DOHH2 (cell line): ENCODE measurements around the gene FAM124A.

Source experiments
- H3F3A ChIP-seq: fragments of 200-600 bp; sonication (generic), shearing (Covaris generic); 2 replicates; pipeline ENCODE4 v1.6.0; 2016; ENCODE audit warnings: antibody characterized with exemption, mild to moderate bottlenecking; ENCODE audit not compliant: control insufficient read depth, insufficient read depth
- H3K27ac ChIP-seq: fragments of 200-600 bp; sonication (generic); 2 replicates; pipeline ENCODE4 v1.5.1; 2014; ENCODE audit warnings: low read depth, mild to moderate bottlenecking, low read length, moderate library complexity
- H3K27me3 ChIP-seq: fragments of 200-600 bp; sonication (generic); 2 replicates; pipeline ENCODE4 v1.6.1; 2014; ENCODE audit warnings: mild to moderate bottlenecking, low read length, mixed read lengths; ENCODE audit not compliant: control insufficient read depth
- H3K36me3 ChIP-seq: fragments of 200-600 bp; sonication (generic); 2 replicates; pipeline ENCODE4 v1.6.1; 2014; ENCODE audit warnings: mild to moderate bottlenecking, low read length, moderate library complexity, mixed read lengths; ENCODE audit not compliant: control insufficient read depth
- H3K4me1 ChIP-seq: fragments of 200-600 bp; sonication (generic); 2 replicates; pipeline ENCODE4 v1.6.1; 2014; ENCODE audit warnings: mild to moderate bottlenecking, low read length, mixed read lengths; ENCODE audit not compliant: control insufficient read depth
- H3K4me2 ChIP-seq: fragments of 200-600 bp; sonication (generic); 2 replicates; pipeline ENCODE4 v1.6.0; 2014; ENCODE audit warnings: mild to moderate bottlenecking, low read length, moderate library complexity
- H3K4me3 ChIP-seq: fragments of 200-600 bp; sonication (generic); 2 replicates; pipeline ENCODE4 v1.5.1; 2014; ENCODE audit warnings: mild to moderate bottlenecking, low read length, mixed read lengths
- H3K79me2 ChIP-seq: fragments of 200-600 bp; sonication (generic); 2 replicates; pipeline ENCODE4 v1.6.1; 2014; ENCODE audit warnings: mild to moderate bottlenecking, low read length, mixed read lengths; ENCODE audit not compliant: control insufficient read depth
- H3K9me2 ChIP-seq: fragments of 200-600 bp; sonication (generic); replicated peaks from 2 replicates; pipeline ENCODE4 v1.6.1; 2014; ENCODE audit warnings: mild to moderate bottlenecking, low read length, mixed read lengths; ENCODE audit not compliant: control insufficient read depth
- H3K9me3 ChIP-seq: fragments of 200-600 bp; sonication (generic); 2 replicates; pipeline ENCODE4 v1.6.1; 2014; ENCODE audit warnings: antibody characterized with exemption, low read length, mixed read lengths; ENCODE audit not compliant: control insufficient read depth, insufficient read depth
- H4K20me1 ChIP-seq: fragments of 200-600 bp; sonication (generic); 2 replicates; pipeline ENCODE4 v1.6.0; 2014; ENCODE audit warnings: low read depth, mild to moderate bottlenecking, antibody characterized with exemption, low read length, moderate library complexity; ENCODE audit not compliant: control insufficient read depth, insufficient read depth
- CTCF ChIP-seq: fragments of 200-600 bp; sonication (generic); IDR thresholded peaks from one replicate; pipeline ENCODE4 v1.5.1; 2014; ENCODE audit warnings: antibody characterized with exemption, mild to moderate bottlenecking, low read depth, low read length; ENCODE audit not compliant: poor library complexity, severe bottlenecking
- EZH2phosphoT487 ChIP-seq: fragments of 200-600 bp; sonication (generic); IDR thresholded peaks from 2 replicates; pipeline ENCODE4 v1.6.1; 2017; ENCODE audit warnings: borderline replicate concordance, mild to moderate bottlenecking, antibody characterized with exemption, low read length, moderate library complexity, mixed read lengths

FAM124A gene

DNA sequence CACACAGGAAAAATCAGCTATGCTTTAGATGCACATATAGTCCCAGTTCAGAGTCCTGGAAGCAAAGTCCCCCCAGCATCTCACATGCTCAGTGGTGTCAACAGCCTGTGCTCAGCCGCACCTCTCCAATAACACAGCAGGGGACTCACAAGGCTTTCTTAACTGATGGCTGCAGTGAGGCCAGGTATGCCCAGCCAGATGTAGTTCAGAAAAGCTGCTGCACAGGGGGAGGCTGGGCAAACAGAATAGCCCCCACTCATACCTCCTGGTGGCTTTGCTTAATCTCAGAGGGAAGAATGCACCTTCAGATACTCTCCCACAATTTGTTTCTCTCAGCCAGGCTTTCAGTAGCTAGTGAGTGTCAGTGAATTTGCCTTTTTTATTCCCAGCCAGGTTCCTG, 33.4 kb downstream of the FAM124A start:
- Histone ChIP-seq H3K4me1 (peaks cover 20% of the 10 kb centered on the region), H3K4me3 (no peak overlapping the region), H3K27me3 (no peaks in the 10 kb centered on the region), H3F3A (no peaks in the 10 kb centered on the region), H3K4me2 (no peak overlapping the region), H3K79me2 (no peaks in the 10 kb centered on the region), H3K36me3 (no peaks in the 10 kb centered on the region), H3K9me3 (no peaks in the 10 kb centered on the region), H4K20me1 (no peaks in the 10 kb centered on the region), H3K27ac (no peak overlapping the region), H3K9me2 (no peaks in the 10 kb centered on the region)
- TF ChIP-seq EZH2phosphoT487 (no peak), CTCF (no peak)

DNA sequence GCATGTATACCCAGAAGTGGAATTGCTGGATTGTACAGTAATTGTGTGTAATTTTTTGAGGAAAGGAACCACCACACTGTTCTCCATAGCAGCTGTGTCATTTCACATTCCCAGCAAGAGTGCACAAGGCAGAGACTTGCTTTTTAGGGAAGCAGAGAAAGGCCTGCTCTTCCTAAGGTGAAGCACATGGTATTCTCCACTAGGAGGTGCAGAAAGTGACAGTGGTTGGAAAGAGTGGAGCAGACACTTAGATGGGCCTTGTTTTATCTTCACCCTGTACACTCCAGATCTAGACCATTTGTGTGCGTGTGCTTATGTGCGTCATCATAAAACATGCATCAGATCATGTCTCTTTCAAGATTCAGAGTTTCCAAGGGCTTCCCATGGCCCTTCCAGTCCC, 35.0 kb downstream of the FAM124A start:
- Histone ChIP-seq H3K27ac (no peak overlapping the region), H3K36me3 (no peaks in the 10 kb centered on the region), H4K20me1 (no peaks in the 10 kb centered on the region), H3K9me2 (no peaks in the 10 kb centered on the region), H3K27me3 (no peaks in the 10 kb centered on the region), H3K4me2 (no peak overlapping the region), H3F3A (no peaks in the 10 kb centered on the region), H3K4me1 (peaks cover 20% of the 10 kb centered on the region), H3K79me2 (no peaks in the 10 kb centered on the region), H3K9me3 (no peaks in the 10 kb centered on the region), H3K4me3 (no peak overlapping the region)
- TF ChIP-seq EZH2phosphoT487 (no peak), CTCF (no peak)

- no peak overlapping the region for H3K27ac ChIP-seq
- H3K36me3 ChIP-seq, result no peaks in the 10 kb centered on the region
- H3K79me2 ChIP-seq, result no peaks in the 10 kb centered on the region
- TF ChIP-seq CTCF, result no peak
- no peak overlapping the region for H3K4me2 ChIP-seq
- no peaks in the 10 kb centered on the region for H4K20me1 ChIP-seq
- H3K4me1 ChIP-seq, result peaks cover 6% of the 10 kb centered on the region
- no peaks in the 10 kb centered on the region for H3K9me3 ChIP-seq
- H3K4me3 ChIP-seq, result no peak overlapping the region
- H3K27me3 ChIP-seq, result no peaks in the 10 kb centered on the region
- H3K9me2 ChIP-seq, result no peaks in the 10 kb centered on the region
- H3F3A ChIP-seq, result no peaks in the 10 kb centered on the region
Observed at GRCh38 chr13:51258612-51259548, 36.7 kb downstream of the FAM124A start.
